Osteoblast (primary cell): ENCODE results near the gene ALDH1B1. TPM values are rescaled to one million over a fixed set of nuclear protein-coding genes. Genes with fewer than 3 reads are reported as not detected.

Experiments used
- DNase-seq: peaks from one replicate; pipeline ENCODE4 v3.0.0; 2011; ENCODE audit warnings: low spot score, mixed read lengths; ENCODE audit not compliant: insufficient read length; ENCODE audit errors: missing footprints
- H2AFZ ChIP-seq: 2 replicates; pipeline ENCODE4 v1.6.0; 2011; ENCODE audit warnings: mild to moderate bottlenecking, low read length
- H3K27ac ChIP-seq: 2 replicates; pipeline ENCODE4 v1.5.1; 2011; ENCODE audit warnings: mild to moderate bottlenecking, low read depth, low read length, moderate library complexity
- H3K27me3 ChIP-seq: 2 replicates; pipeline ENCODE4 v1.6.0; 2012; ENCODE audit warnings: mild to moderate bottlenecking, control low read depth, inconsistent platforms, low read length, moderate library complexity; ENCODE audit not compliant: insufficient read depth
- H3K36me3 ChIP-seq: 2 replicates; pipeline ENCODE4 v1.5.1; 2011; ENCODE audit warnings: mild to moderate bottlenecking, low read length, control low read depth, moderate library complexity; ENCODE audit not compliant: insufficient read depth
- H3K4me1 ChIP-seq: 2 replicates; pipeline ENCODE4 v1.5.1; 2011; ENCODE audit warnings: mild to moderate bottlenecking, low read length, control low read depth, moderate library complexity; ENCODE audit not compliant: insufficient read depth
- H3K4me2 ChIP-seq: 2 replicates; pipeline ENCODE4 v1.6.0; 2011; ENCODE audit warnings: mild to moderate bottlenecking, low read length; ENCODE audit not compliant: insufficient read depth
- H3K4me3 ChIP-seq: fragments of 200-600 bp; sonication (generic); 3 replicates; pipeline ENCODE4 v1.5.1; 2012; ENCODE audit warnings: mild to moderate bottlenecking, low read length, inconsistent platforms; ENCODE audit not compliant: insufficient read depth
- H3K79me2 ChIP-seq: 2 replicates; pipeline ENCODE4 v1.6.0; 2012; ENCODE audit warnings: mild to moderate bottlenecking, low read length, control low read depth, inconsistent platforms; ENCODE audit not compliant: insufficient read depth
- H3K9me3 ChIP-seq: 2 replicates; pipeline ENCODE4 v1.5.1; 2011; ENCODE audit warnings: low read depth, low read length, control low read depth
- H4K20me1 ChIP-seq: 2 replicates; pipeline ENCODE4 v1.6.0; 2012; ENCODE audit warnings: mild to moderate bottlenecking, low read length, control low read depth; ENCODE audit not compliant: insufficient read depth
- total RNA-seq: library from RNA; depleted of rRNA; stranded (reverse); fragments of >200 nt; gene quantifications from 2 replicates; pipeline ENCODE4 v1.2.3, GENCODE V29; 2012
- TF ChIP-seq, protein P1 (sequence below): IDR thresholded peaks from 2 replicates; pipeline ENCODE4 v1.5.1; 2011; ENCODE audit warnings: mild to moderate bottlenecking, low read depth, low read length, moderate library complexity; ENCODE audit errors: extremely low read depth

The ALDH1B1 gene
- total RNA-seq, 1 donor, result 38.0 TPM

DNA sequence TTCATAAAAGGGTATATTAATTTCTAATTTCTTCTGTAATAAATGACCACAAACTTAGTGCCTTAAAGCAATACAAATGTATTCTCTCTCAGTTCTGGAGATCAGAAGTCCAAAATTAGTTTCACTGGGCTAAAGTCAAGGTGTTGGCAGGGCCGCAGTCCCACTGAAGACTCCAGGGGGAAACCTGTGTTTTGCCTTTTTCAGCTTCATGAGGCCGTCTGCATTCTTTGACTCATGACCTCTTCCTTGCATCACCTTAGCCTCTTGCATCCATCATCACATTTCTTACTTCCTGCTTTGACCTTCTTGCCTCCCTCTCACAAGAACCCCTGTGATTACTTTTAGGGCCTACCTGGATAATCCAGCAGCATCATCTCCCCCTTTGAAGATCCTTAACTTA, 42.0 kb upstream of the ALDH1B1 start:
- peaks cover 17% of the 10 kb centered on the region for H3K27me3 ChIP-seq
- H3K4me1 ChIP-seq, result no peaks in the 10 kb centered on the region
- no peaks in the 10 kb centered on the region for H3K9me3 ChIP-seq
- no peaks in the 10 kb centered on the region for H3K36me3 ChIP-seq
- TF ChIP-seq, protein P1, sequence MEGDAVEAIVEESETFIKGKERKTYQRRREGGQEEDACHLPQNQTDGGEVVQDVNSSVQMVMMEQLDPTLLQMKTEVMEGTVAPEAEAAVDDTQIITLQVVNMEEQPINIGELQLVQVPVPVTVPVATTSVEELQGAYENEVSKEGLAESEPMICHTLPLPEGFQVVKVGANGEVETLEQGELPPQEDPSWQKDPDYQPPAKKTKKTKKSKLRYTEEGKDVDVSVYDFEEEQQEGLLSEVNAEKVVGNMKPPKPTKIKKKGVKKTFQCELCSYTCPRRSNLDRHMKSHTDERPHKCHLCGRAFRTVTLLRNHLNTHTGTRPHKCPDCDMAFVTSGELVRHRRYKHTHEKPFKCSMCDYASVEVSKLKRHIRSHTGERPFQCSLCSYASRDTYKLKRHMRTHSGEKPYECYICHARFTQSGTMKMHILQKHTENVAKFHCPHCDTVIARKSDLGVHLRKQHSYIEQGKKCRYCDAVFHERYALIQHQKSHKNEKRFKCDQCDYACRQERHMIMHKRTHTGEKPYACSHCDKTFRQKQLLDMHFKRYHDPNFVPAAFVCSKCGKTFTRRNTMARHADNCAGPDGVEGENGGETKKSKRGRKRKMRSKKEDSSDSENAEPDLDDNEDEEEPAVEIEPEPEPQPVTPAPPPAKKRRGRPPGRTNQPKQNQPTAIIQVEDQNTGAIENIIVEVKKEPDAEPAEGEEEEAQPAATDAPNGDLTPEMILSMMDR, result no peak
- no peak overlapping the region for H3K4me2 ChIP-seq
- no peak overlapping the region for H2AFZ ChIP-seq
- H4K20me1 ChIP-seq, result no peaks in the 10 kb centered on the region
- H3K4me3 ChIP-seq, result no peak overlapping the region
- H3K27ac ChIP-seq, result no peak overlapping the region
- H3K79me2 ChIP-seq, result no peaks in the 10 kb centered on the region
- no peak for DNase-seq

DNA sequence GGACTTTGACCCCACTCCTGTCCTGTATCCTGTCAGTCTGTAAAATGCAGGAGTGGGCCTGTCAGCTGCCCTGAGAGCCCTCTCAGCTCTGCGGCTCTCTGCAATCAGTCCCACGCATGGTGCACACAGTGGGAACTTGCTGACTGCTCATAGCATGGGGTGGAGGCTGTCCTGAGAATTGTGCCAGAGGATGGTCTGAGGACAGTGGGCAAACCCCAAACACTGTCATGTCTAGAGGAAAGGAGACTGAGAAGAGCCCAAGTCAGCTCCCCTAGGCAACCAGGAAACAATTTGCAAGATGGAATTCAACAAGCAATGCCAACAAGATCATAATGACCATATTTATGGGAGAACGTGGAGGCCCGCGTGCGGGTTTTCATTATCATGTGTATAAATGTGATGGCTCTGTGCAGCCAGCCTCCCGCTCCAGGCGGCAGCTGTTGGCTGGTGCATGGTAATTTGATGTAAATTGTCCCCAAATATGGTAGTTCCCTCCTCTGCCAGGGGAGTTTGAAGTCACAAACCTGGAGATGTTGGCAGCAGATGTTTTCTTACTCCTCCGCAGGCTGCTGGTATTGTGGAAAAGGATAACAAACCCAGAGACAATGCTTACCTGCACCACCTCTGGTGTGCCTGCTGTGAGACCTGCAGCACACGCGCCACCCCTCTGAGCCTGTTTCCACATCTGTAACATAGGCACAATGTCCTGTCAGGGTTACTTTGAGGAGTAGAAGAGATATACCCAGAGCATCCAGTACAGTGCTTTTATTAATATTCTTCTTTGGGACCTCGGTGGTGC, 39.8 kb upstream of the ALDH1B1 start:
- Histone ChIP-seq H3K4me3 (no peak overlapping the region), H3K27me3 (peaks cover 14% of the 10 kb centered on the region), H2AFZ (no peak overlapping the region), H3K4me2 (no peak overlapping the region), H3K4me1 (no peaks in the 10 kb centered on the region), H3K36me3 (no peaks in the 10 kb centered on the region), H3K27ac (no peak overlapping the region), H3K9me3 (no peaks in the 10 kb centered on the region), H4K20me1 (no peaks in the 10 kb centered on the region), H3K79me2 (no peaks in the 10 kb centered on the region)
- DNase-seq, result no peak
- TF ChIP-seq, protein P1, result no peak

DNA sequence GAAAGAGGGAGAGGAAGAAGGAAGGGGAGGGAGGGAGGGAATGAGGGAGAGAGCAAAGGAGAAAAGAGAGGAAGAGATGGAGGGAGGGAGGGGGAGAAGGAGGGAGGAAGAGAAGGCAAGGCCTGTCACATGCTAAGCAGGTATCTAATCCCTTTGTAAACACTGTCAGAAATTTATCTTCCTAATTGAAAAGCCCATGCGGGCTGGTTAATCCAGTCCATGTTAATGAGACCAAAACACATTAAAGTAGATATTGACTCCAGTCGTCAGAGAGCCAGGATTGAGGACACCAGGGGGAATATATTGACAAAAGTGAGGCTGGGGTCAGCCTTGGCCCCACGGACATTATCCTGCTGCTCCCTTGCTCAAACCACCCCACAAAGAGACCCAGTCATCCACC, 37.4 kb upstream of the ALDH1B1 start:
- Histone ChIP-seq H3K4me2 (no peak overlapping the region), H3K4me1 (peaks cover 4% of the 10 kb centered on the region), H2AFZ (no peak overlapping the region), H3K27ac (no peak overlapping the region), H3K36me3 (no peaks in the 10 kb centered on the region), H3K27me3 (peaks cover 7% of the 10 kb centered on the region), H4K20me1 (no peaks in the 10 kb centered on the region), H3K4me3 (no peak overlapping the region), H3K79me2 (no peaks in the 10 kb centered on the region), H3K9me3 (no peaks in the 10 kb centered on the region)
- DNase-seq, result no peak
- TF ChIP-seq, protein P1, result no peak

DNA sequence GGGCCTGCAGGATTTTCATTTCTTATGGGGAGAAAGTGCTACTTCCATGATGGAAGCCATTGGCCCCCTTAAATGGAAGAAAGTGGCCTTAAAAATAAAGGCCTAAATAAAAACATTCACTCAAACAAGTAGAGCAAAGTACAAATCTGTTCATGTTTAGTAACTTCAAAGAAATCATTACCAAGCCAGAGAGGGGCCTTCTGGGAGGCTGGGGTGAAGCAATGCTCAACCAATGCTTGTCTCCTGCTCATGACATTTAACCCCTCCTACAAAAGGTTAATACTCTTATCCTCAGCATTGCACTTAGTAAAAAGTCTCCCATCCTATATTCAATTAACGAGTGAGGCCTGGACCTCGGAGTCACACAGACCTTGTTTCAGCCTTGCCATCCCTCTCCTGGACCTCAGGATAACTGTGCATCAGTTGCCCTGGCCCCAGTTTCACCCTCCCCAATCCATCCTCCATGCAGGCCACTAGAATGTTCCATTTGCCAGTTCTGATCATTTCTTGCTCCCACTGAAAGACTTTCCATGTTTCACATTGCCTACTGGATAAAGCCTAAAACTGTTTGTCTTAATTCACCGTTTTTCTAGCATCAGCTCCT, 36.9 kb upstream of the ALDH1B1 start:
- Histone ChIP-seq H3K27ac (no peak overlapping the region), H3K4me3 (no peak overlapping the region), H3K27me3 (peaks cover 7% of the 10 kb centered on the region), H3K9me3 (no peaks in the 10 kb centered on the region), H3K4me1 (peaks cover 8% of the 10 kb centered on the region), H2AFZ (no peak overlapping the region), H3K79me2 (no peaks in the 10 kb centered on the region), H3K36me3 (no peaks in the 10 kb centered on the region), H4K20me1 (no peaks in the 10 kb centered on the region), H3K4me2 (no peak overlapping the region)
- TF ChIP-seq, protein P1, result no peak
- no peak for DNase-seq
